Measurements from ENCODE around the gene APOBEC2. TPM values are rescaled to one million over a fixed set of nuclear protein-coding genes. Genes with fewer than 3 reads are reported as not detected.

The APOBEC2 gene
- total and polyA plus RNA-seq, 2 of the 13 experiments (the other 11 are each of a cell fraction or from before 2014, with no cell fraction given): 0.09 TPM; not detected in 1

DNA sequence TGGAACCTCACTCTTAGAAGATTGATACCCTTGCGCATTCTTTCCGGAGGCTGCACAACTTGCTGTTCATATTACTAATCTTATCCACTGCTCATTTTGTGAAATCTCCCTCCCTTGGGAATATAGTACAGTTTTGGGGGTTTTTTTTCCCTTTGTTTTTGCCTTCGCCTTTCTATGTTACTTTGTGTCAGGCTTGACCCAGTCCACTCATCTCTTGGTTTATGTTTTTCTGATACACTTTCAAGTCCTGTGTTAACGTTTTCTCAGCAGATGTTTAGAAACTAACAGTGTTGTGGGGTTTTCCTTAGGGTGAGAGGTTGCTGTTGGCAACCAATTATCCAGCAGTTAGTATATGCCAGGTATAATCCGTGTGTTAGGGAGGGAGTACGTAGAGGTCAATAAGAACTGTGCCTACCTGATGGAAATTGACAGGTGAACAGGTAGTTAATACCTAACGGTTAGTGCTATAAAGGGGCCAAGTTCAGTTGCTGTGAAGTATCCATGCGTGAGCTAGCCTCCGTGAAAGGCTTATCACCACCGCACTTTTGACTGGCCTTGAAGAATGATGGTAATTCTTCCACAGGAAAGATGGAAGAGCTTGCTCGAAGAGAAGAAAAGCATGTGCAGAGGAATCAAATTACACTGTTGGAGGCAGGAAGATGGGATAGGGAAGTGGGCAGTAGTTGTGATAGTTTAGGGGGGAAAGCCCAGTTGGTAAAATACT is 21.1 kb downstream of the APOBEC2 start (continued):
- TF ChIP-seq KMT2B (CRISPR knock-in tag; IDR thresholded peaks at IDR 0.05) (no peak; the same call in 1 of the 2 replicates), ARID2 (CRISPR knock-in tag; IDR thresholded peaks at IDR 0.05; ENCODE audit: borderline replicate concordance) (peak; percentile 61; the same call in 1 of the 2 replicates), ARID3A (IDR thresholded peaks at IDR 0.05; ENCODE audit: low read depth, low read length) (no peak), LBX2 (CRISPR knock-in tag; IDR thresholded peaks at IDR 0.05; ENCODE audit: borderline replicate concordance) (no peak), JUND (CRISPR knock-in tag; IDR thresholded peaks at IDR 0.05) (no peak), KMT2A (CRISPR knock-in tag; IDR thresholded peaks at IDR 0.05) (no peak), THAP9 (CRISPR knock-in tag; IDR thresholded peaks at IDR 0.05; ENCODE audit: borderline replicate concordance) (no peak), KLF16 (CRISPR knock-in tag; IDR thresholded peaks at IDR 0.05) (0 out of 4 replicates have a peak, but pooled peaks of 1 of the 2 experiments have one; percentile 0), HNF1B (CRISPR knock-in tag; IDR thresholded peaks at IDR 0.05) (0 out of 2 replicates have a peak, but pooled peaks have one; percentile 14)
- TF ChIP-seq, protein P1, sequence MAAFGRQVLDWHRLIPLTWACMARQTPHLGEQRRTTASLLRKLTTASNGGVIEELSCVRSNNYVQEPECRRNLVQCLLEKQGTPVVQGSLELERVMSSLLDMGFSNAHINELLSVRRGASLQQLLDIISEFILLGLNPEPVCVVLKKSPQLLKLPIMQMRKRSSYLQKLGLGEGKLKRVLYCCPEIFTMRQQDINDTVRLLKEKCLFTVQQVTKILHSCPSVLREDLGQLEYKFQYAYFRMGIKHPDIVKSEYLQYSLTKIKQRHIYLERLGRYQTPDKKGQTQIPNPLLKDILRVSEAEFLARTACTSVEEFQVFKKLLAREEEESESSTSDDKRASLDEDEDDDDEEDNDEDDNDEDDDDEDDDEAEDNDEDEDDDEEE (CRISPR knock-in tag; IDR thresholded peaks at IDR 0.05): no peak
- TF ChIP-seq, protein P2, sequence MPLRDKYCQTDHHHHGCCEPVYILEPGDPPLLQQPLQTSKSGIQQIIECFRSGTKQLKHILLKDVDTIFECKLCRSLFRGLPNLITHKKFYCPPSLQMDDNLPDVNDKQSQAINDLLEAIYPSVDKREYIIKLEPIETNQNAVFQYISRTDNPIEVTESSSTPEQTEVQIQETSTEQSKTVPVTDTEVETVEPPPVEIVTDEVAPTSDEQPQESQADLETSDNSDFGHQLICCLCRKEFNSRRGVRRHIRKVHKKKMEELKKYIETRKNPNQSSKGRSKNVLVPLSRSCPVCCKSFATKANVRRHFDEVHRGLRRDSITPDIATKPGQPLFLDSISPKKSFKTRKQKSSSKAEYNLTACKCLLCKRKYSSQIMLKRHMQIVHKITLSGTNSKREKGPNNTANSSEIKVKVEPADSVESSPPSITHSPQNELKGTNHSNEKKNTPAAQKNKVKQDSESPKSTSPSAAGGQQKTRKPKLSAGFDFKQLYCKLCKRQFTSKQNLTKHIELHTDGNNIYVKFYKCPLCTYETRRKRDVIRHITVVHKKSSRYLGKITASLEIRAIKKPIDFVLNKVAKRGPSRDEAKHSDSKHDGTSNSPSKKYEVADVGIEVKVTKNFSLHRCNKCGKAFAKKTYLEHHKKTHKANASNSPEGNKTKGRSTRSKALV (CRISPR knock-in tag; IDR thresholded peaks at IDR 0.05): no peak
- TF ChIP-seq, protein P3, sequence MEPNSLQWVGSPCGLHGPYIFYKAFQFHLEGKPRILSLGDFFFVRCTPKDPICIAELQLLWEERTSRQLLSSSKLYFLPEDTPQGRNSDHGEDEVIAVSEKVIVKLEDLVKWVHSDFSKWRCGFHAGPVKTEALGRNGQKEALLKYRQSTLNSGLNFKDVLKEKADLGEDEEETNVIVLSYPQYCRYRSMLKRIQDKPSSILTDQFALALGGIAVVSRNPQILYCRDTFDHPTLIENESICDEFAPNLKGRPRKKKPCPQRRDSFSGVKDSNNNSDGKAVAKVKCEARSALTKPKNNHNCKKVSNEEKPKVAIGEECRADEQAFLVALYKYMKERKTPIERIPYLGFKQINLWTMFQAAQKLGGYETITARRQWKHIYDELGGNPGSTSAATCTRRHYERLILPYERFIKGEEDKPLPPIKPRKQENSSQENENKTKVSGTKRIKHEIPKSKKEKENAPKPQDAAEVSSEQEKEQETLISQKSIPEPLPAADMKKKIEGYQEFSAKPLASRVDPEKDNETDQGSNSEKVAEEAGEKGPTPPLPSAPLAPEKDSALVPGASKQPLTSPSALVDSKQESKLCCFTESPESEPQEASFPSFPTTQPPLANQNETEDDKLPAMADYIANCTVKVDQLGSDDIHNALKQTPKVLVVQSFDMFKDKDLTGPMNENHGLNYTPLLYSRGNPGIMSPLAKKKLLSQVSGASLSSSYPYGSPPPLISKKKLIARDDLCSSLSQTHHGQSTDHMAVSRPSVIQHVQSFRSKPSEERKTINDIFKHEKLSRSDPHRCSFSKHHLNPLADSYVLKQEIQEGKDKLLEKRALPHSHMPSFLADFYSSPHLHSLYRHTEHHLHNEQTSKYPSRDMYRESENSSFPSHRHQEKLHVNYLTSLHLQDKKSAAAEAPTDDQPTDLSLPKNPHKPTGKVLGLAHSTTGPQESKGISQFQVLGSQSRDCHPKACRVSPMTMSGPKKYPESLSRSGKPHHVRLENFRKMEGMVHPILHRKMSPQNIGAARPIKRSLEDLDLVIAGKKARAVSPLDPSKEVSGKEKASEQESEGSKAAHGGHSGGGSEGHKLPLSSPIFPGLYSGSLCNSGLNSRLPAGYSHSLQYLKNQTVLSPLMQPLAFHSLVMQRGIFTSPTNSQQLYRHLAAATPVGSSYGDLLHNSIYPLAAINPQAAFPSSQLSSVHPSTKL (CRISPR knock-in tag; IDR thresholded peaks at IDR 0.05): 0 out of 2 replicates have a peak, but pooled peaks have one; percentile 18
